GM19351 (cell line): ENCODE results near the gene KIRREL3.

Experiments
- ATAC-seq: cut with Tn5 transposase; IDR thresholded peaks from one replicate; pipeline ENCODE4 v1.9.1; 2021; ENCODE audit warnings: mild to moderate bottlenecking, moderate library complexity; ENCODE audit not compliant: unreplicated experiment

The KIRREL3 gene

DNA sequence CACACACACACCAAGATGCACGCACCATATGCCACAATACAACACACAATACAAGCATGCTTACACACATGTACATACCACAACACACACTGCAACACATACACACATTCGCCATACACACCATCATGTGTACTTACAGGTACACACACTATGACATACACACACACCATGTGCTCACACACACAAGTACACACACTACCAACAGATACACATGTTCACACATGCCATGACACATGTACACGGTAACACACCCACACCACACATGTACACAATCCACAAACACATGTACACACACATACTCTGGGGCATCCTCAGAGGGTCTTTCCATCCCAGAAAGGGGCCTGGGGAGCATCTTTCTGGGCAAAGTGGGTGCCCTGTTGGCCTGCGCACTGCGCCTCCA, 562.8 kb downstream of the KIRREL3 start:
- no peak for ATAC-seq

DNA sequence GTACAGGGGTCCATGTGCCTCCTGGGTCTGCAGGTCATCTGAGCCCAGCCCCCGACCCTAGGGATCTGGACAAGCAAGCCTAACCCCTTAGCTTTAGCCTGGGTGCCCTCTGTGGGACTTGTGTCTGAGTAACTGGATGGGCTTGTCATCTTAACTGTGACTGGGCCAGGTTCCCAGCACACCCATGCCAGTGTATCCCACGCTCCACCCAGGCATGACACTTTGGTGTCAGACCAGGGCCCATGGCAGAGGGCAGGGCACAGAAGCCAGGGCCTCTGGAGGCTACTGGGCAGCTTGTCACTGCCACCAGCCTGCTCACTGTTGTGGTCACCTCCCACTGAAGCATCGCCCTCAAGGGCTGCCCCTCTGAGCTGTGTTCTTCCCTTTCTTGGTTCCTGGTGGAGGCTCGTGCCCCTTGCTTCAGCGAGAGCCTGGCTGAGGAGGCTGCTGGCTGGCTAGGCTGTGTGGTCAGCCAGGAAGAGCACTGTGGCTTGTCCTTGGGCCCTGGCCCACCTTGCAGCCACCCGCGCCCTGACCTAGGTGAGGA, 564.3 kb downstream of the KIRREL3 start:
- ATAC-seq = no peak

DNA sequence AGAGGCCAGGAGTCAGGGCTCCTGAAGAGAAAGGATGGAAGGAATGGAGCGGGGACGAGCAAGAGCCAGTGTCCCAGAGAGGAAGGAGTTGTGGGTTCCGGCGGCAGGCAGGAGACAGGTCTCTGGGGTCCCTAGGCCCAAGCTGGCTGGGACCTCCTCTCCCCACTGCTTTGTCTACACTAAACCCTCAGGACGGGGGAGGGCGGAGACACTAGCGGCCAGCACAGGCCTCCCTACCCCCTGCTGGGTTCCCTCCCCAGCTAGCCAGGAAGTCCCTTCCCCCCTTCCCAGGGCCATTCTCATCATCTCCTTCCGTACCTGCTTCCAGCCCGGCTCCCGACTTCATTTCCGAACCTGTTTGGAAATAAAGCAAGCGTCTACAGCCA, 565.6 kb downstream of the KIRREL3 start:
- no peak for ATAC-seq

DNA sequence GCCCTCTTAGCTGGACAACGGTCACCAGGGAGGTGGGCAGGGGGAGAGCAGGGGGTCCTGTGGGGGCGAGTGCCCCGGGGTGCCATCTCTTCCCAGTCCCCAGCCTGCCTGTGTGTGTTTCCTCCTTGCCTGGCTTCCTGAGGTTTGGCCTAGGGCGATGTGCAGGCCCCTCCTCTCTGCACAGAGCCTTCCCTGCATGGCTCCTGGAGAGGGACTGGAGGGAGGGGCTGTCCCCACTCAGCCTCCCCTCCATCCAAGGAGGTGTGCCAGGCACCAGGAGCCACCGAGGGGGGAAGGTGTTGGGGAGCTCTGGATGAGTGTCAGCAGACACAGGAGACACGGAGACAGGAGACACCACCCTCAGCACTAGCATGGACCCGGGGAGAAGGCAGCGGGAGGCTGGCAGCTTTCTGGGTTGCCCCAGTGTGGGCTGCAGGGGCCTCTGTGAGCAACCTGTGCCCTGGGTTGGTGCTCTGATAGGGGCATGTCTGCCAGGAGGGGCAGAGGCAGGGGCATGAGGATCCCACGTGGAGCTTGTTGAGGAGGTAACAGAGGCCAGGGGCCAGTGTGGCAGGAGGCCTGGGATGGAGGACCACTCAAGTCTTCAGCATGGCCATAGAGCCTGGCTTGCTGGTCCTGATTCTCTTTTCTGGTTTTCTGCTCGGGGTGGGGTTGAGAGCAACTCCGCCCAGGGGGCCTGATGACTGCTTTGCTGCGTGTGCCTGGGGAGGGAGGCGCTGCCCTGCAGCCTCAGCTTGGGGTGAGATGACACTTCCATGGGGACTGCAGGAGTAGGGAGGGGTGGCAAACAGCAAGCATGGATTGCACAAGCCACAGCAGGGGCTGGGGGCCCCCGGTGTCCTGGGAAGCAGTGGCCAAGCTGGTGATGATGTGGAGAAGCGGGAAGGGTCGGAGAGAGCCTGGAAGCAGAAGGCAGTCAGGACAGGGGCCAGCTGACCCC, 566.3 kb downstream of the KIRREL3 start:
- no peak for ATAC-seq

DNA sequence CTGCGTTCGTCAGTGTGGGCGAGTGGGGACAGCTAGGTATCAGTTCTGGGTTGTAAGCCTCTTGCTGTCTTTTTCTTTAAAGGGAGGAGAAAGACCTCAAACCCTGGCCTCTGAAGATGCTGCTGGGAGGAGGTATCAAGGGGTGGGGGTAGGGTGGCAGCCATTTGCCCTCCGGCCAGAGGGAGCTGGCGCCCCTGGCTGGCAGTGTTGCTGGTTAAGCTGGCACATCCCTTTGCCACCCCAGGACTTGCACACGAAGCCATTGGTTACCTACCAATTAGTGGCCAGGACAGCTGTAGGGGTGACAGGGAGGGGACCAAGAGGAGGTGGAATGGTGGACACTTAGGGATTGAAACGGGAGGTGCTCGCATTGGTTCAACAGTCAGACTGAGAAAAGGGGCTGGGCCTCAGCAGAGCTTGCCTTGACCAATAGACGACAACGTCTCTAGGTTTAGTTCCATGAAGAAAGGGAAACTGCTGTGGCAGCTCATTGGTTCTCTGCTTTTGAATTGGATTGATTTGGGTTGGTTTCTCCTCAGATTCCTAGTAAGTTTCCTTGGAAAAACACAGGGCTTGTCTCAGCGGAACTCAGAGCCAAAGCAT, 567.2 kb downstream of the KIRREL3 start:
- no peak for ATAC-seq

DNA sequence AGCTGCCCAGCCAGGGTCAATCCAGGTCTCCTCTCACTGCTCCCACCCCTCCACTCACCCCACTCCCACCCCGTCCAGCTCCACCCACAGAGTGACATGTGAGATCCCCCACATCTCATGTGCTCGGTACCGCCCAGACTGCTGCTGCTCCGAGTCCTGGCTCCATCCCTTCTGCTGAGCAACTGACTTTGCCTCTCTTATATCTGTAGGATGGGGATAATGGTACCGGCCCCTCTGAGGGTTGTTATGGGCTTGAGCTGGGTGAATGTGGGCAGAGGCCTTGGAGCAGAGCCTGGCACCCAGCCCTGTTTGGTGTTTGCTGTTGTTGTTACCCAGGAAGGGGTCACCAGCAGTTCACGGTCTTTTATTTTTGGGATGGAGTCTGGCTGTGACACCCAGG, 568.0 kb downstream of the KIRREL3 start:
- no peak for ATAC-seq

DNA sequence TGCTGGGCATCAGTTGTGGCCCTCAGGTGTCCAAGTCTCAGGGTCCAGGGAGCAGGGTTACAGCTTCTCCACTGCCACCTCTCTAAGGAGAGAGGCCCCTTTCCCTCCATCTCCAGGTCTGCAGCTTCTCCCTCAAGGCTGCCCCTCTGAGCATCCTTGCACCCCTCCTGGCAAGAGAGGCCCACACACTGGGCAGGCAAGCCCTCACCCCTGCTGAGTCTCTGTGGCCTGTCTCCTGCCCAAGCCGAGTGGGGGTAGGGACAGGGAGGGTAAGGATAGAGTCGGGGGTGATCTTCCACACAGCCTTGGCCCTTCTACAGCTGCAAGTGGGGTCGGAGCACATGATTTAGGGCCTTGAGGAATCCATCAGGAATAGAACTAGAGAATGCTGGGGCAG, 568.5 kb downstream of the KIRREL3 start:
- no peak for ATAC-seq

DNA sequence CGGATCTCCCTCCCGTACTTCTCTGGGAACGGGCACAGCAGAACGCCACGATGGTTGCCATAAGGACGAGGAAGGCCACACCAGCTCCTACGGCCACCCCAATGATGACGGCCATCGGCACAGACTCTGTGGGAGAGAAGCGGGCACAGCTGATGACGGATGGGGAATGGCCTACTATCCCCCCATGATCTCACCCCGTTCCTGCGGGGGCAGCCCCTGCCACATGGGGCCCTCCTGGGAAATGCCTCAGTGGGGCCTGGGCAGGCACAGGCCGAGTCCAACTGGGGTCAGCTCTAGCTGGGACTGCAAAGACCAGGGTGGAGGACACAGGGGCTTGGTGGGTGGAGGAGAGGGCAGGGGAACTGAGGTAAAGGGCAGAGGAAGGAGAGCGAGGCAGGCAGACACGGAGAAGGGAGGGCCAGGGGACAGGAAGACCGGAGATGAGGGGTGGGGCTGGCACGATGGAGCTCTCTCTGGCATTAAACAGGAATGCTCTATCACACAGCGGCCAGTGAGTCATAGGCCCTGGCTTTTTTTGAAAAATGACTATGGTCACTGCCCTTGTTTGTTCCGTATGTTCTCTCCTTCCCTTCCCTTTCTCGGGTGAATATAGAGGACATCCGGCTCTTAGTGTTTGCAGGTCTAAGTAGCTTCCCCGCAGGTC, 569.0 kb downstream of the KIRREL3 start:
- ATAC-seq = no peak

DNA sequence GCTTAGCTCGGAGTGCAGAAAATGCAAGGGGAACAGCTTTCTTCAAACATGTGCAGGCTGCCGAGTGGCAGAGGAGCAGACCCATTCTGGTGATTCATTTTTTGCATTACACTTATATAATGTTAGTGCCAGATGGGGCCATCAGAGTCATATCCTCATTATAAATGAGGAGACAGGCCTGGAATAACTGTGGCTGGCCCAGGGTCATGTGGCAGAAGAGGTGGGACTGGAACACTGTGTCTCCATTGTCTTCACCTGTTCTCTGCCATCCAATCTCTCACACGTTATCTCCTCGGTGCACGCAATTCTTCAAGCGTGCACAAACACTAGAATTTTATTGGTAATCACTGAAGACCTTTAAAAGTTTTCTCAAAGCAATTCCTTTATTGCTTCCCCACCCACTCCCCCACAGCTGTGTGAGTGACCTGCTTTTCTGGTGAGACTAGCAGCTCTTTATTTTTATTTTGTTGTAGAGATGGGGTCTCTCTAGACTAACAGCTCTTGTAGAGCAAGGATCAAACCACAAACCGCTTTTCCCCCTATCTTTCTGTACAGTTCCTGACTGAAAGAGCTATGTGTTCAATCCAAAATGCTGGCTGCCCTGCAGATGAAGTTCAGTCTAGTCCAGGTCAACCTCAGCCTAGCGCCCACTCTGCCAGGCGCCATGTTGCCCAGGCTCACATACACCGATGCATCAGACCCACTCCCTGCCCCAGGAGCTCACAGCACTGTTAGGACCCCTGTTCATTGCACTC, 569.8 kb downstream of the KIRREL3 start:
- ATAC-seq = no peak

DNA sequence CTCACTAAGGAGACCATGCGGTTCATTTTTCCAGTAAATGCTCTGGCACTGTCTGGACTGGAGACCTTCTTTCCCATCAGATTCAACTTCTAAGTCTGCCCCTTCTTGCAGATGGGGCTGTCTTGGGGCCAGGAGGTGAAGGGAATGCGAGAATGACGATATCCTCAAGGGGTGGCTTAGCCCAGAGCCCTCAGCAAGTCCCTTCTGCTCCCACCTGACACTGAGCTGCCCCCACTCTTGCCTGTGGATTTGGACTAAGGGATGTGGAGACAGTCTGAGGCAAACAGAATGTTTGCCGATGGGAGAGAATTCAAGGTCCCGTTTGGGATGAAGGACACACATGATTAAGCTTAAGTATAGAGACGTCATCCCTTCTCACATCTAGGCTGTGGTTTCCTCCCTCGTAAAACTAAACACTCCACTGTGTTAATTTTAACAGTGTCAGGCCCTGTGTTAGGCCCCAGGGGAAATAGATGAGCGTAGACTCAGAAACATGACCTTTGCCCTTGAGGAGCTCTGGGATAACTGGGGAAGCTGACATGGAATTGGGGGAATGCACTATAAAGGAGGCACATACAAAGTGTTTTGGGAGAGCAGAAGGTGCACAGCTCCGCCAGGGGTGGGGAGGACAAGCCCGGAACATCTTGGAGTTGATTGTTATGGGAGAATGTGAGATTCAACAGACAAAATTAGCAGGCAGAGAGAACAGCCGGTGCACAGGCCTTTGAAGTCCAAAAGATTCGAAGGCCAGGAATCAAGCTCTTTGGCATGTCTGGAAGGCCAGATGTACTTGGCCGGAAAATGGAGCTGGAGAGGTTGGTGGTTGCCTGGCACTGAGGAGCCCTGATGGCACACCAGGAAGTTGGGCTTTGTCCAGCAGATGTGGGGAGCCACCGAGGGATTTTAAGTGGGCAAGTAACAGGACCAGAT, 573.5 kb downstream of the KIRREL3 start:
- peak; percentile 78 for ATAC-seq

DNA sequence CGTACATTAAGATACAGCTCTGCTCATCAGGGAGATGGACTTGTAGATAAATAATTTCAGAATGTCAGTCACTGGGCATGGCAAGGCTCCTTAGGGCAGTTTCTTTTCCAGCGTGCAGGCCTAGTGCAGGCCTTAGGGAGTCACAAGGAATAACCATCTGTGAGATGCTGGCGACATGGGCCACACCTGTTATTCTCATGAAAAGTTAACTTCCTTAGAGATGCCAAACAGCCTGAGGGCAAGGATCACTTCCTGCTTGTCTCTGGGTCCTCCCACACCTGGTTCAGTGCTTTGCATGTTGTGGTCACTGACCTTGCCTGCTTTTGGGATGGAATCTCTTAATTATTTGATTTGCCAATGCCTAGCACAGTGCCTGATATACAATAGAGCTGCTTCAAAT, 574.5 kb downstream of the KIRREL3 start:
- no peak for ATAC-seq

DNA sequence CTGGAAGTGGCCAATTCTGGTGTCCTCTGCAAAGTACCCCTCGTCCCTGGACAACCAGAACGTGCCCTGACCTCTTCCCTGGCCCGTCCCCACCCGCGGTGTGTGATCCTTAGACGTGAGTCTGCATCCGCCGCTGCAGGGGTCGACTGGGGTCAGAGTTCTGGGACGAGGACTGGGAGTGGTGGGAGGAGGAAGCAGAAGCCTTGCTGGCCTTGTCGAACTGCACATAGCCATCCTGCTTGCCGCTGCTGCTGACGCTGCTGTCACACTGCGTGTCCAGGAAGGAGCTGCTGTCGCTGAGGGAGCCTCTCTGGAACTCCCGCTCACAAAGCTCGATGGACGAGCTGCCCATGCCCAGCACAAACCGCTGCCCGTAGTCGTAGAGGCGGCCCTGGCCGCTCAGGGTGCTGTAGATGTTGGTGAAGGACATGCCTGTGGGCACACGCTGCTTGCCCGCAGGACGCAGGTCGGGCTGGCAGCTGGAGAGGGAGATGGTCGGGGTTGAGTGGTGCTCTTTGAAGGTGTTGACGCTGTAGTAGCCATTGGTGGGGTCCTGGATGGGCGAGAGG, 576.0 kb downstream of the KIRREL3 start:
- no peak for ATAC-seq

DNA sequence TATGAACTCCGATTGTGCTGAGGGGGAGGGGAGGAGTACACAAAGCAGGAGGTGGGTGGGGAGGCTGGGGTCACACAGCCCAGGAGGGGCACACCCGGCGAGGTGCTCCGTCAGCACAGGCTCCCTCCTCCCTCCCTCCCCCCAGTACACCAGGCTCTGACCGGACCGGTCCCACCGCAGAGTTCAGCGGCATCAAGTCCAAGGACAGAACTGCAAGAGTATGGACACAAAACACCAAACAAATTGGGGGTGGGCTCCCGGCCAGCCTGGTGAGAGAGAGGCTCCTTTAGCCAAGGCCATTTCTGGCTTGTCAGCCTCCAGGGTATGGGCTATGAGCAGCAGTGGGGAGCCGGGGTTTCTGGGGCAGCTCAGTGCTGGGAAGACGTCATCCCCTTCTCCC, 576.8 kb downstream of the KIRREL3 start:
- no peak for ATAC-seq

DNA sequence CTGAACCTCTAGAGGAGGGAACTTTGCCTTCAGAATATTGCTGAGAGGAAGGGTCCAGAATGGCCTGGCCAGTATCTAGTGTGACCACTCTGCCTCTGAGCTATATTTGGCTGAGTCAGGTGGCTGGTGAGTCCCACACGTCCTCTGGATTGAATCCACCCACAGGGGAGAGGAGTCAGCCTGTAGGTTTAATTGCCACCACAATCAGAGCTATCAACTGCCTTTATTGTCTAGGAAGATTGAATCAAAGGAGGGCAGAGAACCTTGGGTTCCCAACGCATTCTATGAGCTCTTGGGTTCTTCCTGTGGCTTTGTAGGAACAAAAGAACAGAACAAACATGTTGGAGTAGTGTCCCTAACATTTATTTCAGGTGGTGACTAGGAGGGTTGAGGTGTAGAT, 577.4 kb downstream of the KIRREL3 start:
- no peak for ATAC-seq

DNA sequence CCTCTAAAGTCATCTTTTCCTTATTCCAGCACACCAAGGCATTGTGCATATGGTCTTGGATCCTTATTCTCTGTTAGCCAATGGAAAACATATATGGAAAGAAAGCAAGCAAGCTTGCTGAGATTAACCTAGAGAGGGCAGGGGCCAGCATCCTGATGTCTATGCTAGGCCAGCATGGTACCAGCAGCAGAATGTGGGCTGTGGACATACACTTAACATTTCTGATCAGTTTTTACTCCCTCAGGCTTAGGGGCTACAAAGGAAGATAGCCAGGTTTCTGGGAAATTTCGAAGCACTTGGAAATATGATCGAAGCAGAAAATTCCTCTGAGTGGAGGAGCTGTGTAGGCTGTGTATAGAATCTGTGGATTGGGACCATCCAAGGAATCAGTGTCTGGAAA, 578.1 kb downstream of the KIRREL3 start:
- no peak for ATAC-seq

DNA sequence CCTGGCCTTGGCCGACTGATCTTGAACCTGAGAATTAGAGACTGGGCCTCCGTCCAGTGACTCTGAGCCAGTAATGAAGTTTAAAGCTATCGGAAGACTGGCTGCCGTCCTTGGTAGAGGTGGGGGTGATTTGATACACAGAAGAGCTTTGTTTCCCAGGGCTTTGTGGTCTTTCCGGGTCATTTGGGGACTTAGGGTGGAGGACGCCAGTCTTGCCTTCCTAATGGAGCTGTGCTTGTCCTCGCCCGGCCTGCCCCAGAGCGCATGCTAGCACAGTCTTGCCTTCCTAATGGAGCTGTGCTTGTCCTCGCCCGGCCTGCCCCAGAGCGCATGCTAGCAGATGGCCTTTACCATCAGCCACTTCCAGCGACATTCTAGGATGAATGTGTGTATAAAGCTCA, 579.3 kb downstream of the KIRREL3 start:
- no peak for ATAC-seq

DNA sequence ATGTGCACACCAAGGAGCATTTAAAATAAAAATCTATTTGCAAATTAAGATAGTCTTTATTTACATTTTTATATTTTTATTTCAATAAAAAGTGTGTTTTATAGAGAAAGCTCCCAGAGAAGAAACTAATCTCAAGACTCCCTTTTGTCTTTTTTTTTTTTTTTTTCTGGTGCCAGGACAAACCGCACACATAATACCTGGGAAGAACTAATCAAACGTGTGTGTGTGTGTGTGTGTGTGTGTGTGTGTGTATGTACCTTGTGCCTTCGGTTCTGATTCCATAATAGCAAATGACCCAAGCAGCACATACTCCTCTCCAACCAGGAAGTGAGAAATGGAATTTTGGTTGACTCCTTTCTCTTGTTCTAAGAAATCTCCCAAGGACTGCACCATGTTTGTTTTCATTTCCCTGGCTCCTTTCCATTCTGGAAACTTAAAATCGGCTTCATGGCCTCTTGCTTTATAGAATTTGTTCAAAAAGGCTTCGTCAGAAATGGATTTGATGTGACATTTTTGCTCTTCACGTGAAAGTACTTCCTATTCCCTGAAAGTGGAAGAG, 579.8 kb downstream of the KIRREL3 start:
- no peak for ATAC-seq

DNA sequence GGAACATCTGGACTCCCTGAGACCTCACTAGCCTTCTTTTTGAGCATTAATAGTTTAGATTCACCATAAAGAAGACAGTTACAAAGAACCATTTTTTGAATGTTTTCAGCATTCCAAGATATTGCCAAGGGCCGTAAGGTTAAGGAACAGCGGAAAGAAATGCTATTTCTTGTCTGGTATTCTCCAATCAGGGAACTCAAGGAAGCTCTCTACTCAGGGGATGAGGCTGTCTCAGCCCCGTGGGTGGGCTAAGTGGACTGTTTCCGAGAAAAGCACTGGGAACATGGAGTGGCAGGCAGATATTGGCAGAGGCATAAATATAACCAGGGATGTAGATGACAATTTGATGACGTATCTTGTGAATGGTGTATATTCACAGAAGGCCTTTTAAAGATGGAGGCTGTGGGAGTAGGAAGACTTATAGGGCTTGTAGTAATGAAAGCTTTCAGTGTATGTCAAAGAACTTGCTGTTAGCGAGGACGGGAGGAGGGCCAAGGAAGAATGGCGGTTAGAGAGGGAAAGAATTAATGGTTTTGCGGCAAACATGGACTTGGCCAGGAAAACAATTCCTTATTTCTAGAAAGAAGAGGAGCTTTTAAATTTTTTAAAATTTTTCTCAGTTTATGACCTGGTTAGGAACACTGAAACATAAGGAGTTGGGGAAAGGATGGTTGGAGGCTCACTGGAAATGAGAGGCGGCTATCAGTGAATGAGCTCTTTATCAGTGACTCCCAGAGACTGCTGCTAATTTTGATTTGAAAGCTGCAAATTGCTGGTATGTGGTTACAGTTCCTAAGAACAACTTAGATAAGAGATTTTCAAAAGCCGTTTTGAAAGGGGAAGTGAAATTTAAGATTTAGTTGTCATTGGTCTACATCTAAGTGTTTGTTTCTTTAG, 580.5 kb downstream of the KIRREL3 start:
- ATAC-seq = peak; percentile 81
